Astrocyte of the cerebellum (primary cell): ENCODE measurements around the gene RAPSN.
A peak's percentile ranks its signal among the peaks of the same experiment; 100 is the strongest.

Source experiments
- DNase-seq: peaks from one replicate; pipeline ENCODE4 v3.0.0-alpha.2; 2011; ENCODE audit warnings: low read depth
- H3K4me3 ChIP-seq: 2 replicates; pipeline ENCODE4 v1.5.1; 2011; ENCODE audit warnings: mild to moderate bottlenecking, low read depth, low read length, moderate library complexity
- CTCF ChIP-seq: IDR thresholded peaks from 2 replicates; pipeline ENCODE4 v1.5.1; 2012; ENCODE audit warnings: low read length, low read depth, moderate library complexity, mild to moderate bottlenecking; ENCODE audit errors: missing control alignments
- in situ Hi-C: cut with HindIII; loops from 2 replicates; pipeline ENCODE4 v1.10.0; 2017; ENCODE audit warnings: low sequenced_read_pairs

Gene RAPSN

DNA sequence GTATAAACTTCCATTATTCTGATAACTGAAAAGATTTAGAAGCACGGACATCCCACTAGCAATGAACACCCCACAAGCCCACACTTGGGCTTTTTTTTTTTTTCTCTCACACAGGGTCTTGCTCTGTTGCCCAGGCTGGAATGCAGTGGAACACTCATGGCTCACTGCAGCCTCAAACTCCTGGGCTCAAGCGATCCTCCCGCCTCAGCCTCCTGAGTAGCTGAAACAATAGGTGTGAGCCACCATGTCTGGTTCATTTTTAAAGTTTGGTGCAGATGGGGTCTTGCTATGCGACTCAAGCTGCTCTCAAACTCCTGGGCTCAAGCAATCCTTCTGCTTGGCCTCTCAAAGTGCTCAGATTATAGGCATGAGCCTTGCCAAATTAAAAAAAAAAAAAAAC lies 3.1 kb downstream of the RAPSN start:
- DNase-seq, result no peak
- in situ Hi-C loops, result no loop called here
- no peak overlapping the region for H3K4me3 ChIP-seq
- no peak for TF ChIP-seq CTCF

GRCh38 chr11:47443817-47444216 lies 5.1 kb downstream of the RAPSN start:
- H3K4me3 ChIP-seq, result no peak overlapping the region
- in situ Hi-C loops, result no loop called here
- TF ChIP-seq CTCF, result no peak
- DNase-seq, result no peak

DNA sequence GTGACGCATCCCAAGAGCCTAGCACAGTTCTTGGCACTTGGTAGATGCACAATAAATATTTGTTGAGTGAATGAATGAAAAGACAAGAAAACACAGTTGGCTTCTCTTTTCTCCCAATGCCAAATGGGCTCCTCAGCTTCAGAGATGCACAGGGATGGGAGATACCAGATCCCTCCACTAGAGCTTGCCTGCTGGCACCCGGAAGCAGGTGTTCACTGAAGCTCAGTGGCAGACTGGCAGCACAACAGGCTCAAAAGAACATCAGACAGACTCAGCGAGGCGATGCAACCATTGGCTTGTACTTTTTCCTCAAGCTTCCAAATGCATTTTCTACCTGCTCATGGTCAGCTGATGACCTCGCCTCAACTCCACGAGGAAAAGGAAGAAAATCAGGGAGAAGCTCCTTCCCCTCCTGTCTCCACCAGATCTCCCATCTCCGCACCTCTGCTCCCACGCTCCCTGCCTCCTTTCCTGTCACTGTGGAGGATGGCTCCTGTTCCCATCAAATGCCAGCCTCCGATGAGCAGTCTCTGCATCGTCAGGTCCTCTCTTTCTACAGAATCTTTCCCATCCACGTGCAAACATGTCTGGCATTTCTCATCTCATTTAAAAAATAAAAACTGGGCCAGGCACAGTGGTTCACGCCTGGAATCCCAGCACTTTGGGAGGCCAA lies 5.8 kb downstream of the RAPSN start:
- in situ Hi-C loops, result no loop called here
- TF ChIP-seq CTCF, result peak; percentile 8
- no peak for DNase-seq
- H3K4me3 ChIP-seq, result no peak overlapping the region

GRCh38 chr11:47442514-47442913 lies 6.4 kb downstream of the RAPSN start:
- in situ Hi-C loops, result no loop called here
- DNase-seq, result no peak
- no peak overlapping the region for H3K4me3 ChIP-seq
- no peak for TF ChIP-seq CTCF

DNA sequence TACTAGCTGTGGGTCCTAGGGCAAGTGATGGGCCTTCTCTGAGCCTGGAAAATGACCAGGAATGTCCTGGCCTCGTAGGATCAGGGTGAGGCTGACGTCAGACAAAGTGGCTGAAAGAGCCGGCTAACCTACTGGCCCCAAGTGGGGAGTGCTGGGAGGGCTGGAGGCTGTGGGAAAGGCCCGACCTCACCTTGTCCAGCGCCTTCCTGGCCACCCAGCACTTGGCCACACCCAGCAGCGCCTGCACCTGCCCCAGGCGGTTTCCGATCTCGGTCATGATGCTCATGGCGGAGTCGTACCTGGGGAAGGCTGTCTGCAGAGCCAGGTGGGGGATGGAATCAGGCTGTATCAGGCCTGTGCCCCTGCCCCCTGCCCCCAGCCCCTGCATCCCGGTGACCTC lies 7.5 kb downstream of the RAPSN start:
- no peak overlapping the region for H3K4me3 ChIP-seq
- in situ Hi-C loops, result no loop called here
- no peak for TF ChIP-seq CTCF
- DNase-seq, result no peak

- H3K4me3 ChIP-seq, result no peak overlapping the region
- in situ Hi-C loops, result no loop called here
- no peak for DNase-seq
- no peak for TF ChIP-seq CTCF
Measured at GRCh38 chr11:47440054-47440476, 8.9 kb downstream of the RAPSN start.
